ENCODE measurements around the gene PLAAT2.

DNA sequence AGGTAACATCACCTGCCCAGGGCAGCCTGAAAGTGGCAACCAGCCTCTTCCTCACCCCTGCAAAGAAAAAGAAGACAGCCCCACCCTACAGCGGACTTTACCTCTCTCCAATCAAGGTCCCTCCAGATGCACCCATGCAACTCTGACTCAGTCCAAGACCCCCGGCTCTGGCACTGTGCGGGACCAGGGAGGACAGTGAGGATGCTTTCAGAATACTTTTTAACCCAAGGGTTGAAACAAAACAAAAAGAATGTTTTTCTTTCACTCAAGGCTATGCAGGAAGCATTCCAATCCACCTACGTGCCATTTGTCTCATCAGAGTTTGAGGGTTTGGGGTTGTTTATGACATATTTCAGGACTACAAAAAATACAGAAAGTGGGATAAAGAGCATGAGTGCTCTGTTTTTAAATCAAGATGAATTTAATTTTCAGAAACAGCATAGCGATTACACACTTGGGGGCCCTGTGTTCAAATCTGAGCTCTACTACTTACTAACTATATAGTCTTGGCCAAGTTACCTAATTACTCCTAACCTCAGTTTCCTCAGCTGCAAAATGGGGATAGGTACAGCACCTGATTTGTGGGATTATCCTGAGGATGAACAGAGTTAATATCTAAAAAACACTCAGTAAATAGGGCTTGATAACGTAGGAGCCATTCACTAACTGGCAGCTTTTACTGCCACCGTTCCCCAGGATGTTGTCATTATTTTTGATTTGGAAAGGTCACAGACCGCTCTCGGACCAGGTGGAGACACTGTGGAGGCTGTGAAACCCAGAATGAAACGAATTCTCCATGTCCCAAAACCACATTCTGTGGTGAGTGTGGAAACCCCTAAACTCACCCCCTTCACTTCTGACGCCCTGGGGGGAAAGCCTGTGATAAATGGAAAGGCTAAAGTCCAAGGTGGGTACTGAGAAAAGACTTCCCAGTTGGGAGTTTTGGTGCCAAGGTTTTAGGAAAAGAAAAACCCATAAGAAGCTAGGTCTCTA, 45.5 kb upstream of the PLAAT2 start:
- TF ChIP-seq POLR2AphosphoS5 (IDR thresholded peaks at IDR 0.05; ENCODE audit: low read depth, low read length) (no peak), SIN3A (IDR thresholded peaks at IDR 0.05; ENCODE audit: borderline replicate concordance, insufficient read depth, low read length) (no peak)

Data from PFSK-1 (cell line).